HG03280 (cell line): ENCODE results near the gene NEK4.
"Not testable (repeated sequence)": the region's sequence is repeated elsewhere in the genome, so short reads cannot be mapped to it uniquely, and the experiment has no call there.

Experiments used
- ATAC-seq: cut with Tn5 transposase; IDR thresholded peaks from one replicate; pipeline ENCODE4 v1.9.1; 2021; ENCODE audit warnings: mild to moderate bottlenecking, moderate library complexity; ENCODE audit not compliant: unreplicated experiment

Gene NEK4

GRCh38 chr3:52678265-52679198 is 92.2 kb downstream of the NEK4 start:
- ATAC-seq, result no peak

- ATAC-seq, result not testable (repeated sequence)
Observed at GRCh38 chr3:52676201-52676600, 94.5 kb downstream of the NEK4 start.

- ATAC-seq, result no peak
Observed at GRCh38 chr3:52671676-52672075, 99.1 kb downstream of the NEK4 start.

GRCh38 chr3:52670621-52671521 is 99.9 kb downstream of the NEK4 start:
- peak; percentile 77 for ATAC-seq

- no peak for ATAC-seq
Observed at GRCh38 chr3:52663098-52663497, 107.6 kb downstream of the NEK4 start.

GRCh38 chr3:52660046-52660445 is 110.7 kb downstream of the NEK4 start:
- no peak for ATAC-seq
